SHP77 (cell line): ENCODE data around the gene ABLIM3.

ENCODE experiments used
- DNase-seq, 2 experiments: peaks; one replicate each; lab custom pipeline; 2025; lab: John Stamatoyannopoulos, UW

ABLIM3 gene

GRCh38 chr5:149133795-149134777, 7.2 kb upstream of the ABLIM3 start:
- DNase-seq: no peak

GRCh38 chr5:149134778-149135500, 6.4 kb upstream of the ABLIM3 start:
- no peak for DNase-seq

GRCh38 chr5:149135536-149136201, 5.6 kb upstream of the ABLIM3 start:
- no peak for DNase-seq

GRCh38 chr5:149138182-149138923, 2.9 kb upstream of the ABLIM3 start:
- no peak for DNase-seq

- DNase-seq: no peak
Observed at GRCh38 chr5:149140197-149141002, 893 bp upstream of the ABLIM3 start.

- peak; percentile 34 to 65 for DNase-seq
Observed at GRCh38 chr5:149141957-149142851, 911 bp downstream of the ABLIM3 start.

- no peak for DNase-seq
Observed at GRCh38 chr5:149143470-149143869, 2.2 kb downstream of the ABLIM3 start.

GRCh38 chr5:149144637-149145036, 3.3 kb downstream of the ABLIM3 start:
- no peak for DNase-seq

GRCh38 chr5:149145138-149145537, 3.8 kb downstream of the ABLIM3 start:
- no peak for DNase-seq

GRCh38 chr5:149147676-149148075, 6.4 kb downstream of the ABLIM3 start:
- no peak for DNase-seq

GRCh38 chr5:149149942-149150341, 8.6 kb downstream of the ABLIM3 start:
- no peak for DNase-seq

- DNase-seq: no peak
Observed at GRCh38 chr5:149150457-149150856, 9.2 kb downstream of the ABLIM3 start.

- DNase-seq: no peak
Observed at GRCh38 chr5:149151717-149152116, 10.4 kb downstream of the ABLIM3 start.

GRCh38 chr5:149152317-149152746, 11.0 kb downstream of the ABLIM3 start:
- peak; percentile 45 to 55 for DNase-seq

- DNase-seq: no peak
Observed at GRCh38 chr5:149153193-149153750, 12.0 kb downstream of the ABLIM3 start.

GRCh38 chr5:149153751-149154610, 12.7 kb downstream of the ABLIM3 start:
- peak; percentile 89 to 95 for DNase-seq

- DNase-seq: no peak
Observed at GRCh38 chr5:149154650-149155049, 13.4 kb downstream of the ABLIM3 start.

- no peak for DNase-seq
Observed at GRCh38 chr5:149156435-149157083, 15.3 kb downstream of the ABLIM3 start.
